Lower leg skin (tissue), 4 donors: ENCODE measurements around the gene COL4A3. TPM values are rescaled to one million over a fixed set of nuclear protein-coding genes. Genes with fewer than 3 reads are reported as not detected.
A peak's percentile ranks its signal among the peaks of the same experiment; 100 is the strongest.

Experiments used
- DNase-seq, 2 donors: peaks; one replicate each; pipeline ENCODE4 v3.0.0-alpha.2; 2019; ENCODE audit warnings: low spot score in 2 of 2
- H3K4me3 ChIP-seq: fragments of 200-600 bp; sonication (generic); 2 replicates; pipeline ENCODE4 v1.5.1; 2017; ENCODE audit warnings: mild to moderate bottlenecking, low read depth; ENCODE audit not compliant: poor library complexity, severe bottlenecking
- POLR2A ChIP-seq, 2 donors: fragments of 450-650 bp; IDR thresholded peaks; one replicate each; pipeline ENCODE4 v1.6.1; 2016 to 2017; ENCODE audit warnings: antibody characterized with exemption in 2 of 2, mild to moderate bottlenecking in 1 of 2, moderate library complexity in 1 of 2
- WGBS, 2 donors: methylation state at CpG; one replicate each; pipeline ENCODE4 v1.1.5; 2018; 5-methylcytosine and 5-hydroxymethylcytosine counted together
- intact Hi-C: fragments of 100-400 bp; cut with DNase I; formaldehyde crosslinking; loops from one replicate; pipeline ENCODE4 v1.15.0; 2023; ENCODE audit warnings: low total_unique reads
- total RNA-seq, 4 donors: library from RNA; depleted of rRNA; stranded (reverse); fragments of >200 nt; gene quantifications; one replicate each; pipeline ENCODE4 v1.1.0, GENCODE V29; 2016
- TF ChIP-seq, protein P1 (sequence below), 3 donors: fragments of 450-650 bp; IDR thresholded peaks; one replicate each; pipeline ENCODE4 v1.5.1; 2016; ENCODE audit warnings: antibody characterized with exemption in 3 of 3, mild to moderate bottlenecking in 3 of 3, moderate library complexity in 2 of 3

Gene COL4A3
- total RNA-seq, 4 donors from 2014 or later, result 0.08 to 0.56 (median 0.24) TPM

DNA sequence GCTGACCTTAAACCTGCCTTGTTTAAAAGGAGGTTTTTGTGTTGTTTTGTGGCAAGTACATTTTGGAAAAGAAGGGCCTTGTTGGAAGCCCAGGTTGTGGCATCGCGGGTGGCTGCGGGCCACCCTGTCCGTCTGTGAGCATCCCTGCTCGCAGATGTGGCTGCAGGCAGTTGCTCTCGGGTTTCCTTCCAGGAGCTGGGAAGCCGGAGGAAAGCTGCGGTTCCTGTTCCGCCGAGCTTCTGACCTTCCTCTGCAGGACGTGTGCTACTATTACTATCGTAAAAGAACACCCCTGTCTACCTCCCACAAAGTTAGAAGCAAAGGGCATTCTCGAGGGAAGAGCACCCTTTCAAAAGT, 161.4 kb downstream of the COL4A3 start:
- DNase-seq, result peak in 1 of 2 donors; percentile 84
- TF ChIP-seq POLR2A (IDR thresholded peaks at IDR 0.05), result no peak
- TF ChIP-seq, protein P1, sequence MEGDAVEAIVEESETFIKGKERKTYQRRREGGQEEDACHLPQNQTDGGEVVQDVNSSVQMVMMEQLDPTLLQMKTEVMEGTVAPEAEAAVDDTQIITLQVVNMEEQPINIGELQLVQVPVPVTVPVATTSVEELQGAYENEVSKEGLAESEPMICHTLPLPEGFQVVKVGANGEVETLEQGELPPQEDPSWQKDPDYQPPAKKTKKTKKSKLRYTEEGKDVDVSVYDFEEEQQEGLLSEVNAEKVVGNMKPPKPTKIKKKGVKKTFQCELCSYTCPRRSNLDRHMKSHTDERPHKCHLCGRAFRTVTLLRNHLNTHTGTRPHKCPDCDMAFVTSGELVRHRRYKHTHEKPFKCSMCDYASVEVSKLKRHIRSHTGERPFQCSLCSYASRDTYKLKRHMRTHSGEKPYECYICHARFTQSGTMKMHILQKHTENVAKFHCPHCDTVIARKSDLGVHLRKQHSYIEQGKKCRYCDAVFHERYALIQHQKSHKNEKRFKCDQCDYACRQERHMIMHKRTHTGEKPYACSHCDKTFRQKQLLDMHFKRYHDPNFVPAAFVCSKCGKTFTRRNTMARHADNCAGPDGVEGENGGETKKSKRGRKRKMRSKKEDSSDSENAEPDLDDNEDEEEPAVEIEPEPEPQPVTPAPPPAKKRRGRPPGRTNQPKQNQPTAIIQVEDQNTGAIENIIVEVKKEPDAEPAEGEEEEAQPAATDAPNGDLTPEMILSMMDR (IDR thresholded peaks at IDR 0.05), result no peak
- WGBS, 2 donors, result 0 to 1% methylated on average over 13 of the region's 13 CpGs

DNA sequence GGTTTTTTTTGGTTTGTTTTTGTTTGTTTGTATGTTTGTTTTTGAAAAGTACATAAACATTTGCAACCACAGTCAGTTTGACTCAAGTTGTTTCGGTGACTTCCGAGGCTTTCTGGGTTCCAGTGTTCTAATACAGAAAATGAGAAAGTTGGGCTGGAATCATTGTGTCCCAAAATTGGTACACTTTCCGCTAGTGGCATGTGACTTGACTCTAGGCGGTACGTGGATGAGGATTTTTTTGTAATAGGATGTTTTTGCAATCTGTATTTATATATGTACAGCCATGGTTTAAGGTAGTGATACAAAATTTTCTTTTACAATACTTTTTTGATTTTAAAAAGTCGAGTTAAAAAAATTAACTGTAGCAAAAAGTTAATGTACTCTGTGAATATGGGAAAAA, 162.4 kb downstream of the COL4A3 start:
- intact Hi-C loops, result no loop called here
- H3K4me3 ChIP-seq, result no peak overlapping the region
- no peak for TF ChIP-seq POLR2A (IDR thresholded peaks at IDR 0.05)
- TF ChIP-seq, protein P1 (IDR thresholded peaks at IDR 0.05), result no peak
- WGBS, 2 donors, result 91 to 97% methylated on average over 6 of the region's 6 CpGs
- DNase-seq, result no peak

More for the DNA sequence above, 161.4 kb downstream of the COL4A3 start:
- intact Hi-C loops, result no loop called here
- peak overlapping the region; percentile 75 for H3K4me3 ChIP-seq

DNA sequence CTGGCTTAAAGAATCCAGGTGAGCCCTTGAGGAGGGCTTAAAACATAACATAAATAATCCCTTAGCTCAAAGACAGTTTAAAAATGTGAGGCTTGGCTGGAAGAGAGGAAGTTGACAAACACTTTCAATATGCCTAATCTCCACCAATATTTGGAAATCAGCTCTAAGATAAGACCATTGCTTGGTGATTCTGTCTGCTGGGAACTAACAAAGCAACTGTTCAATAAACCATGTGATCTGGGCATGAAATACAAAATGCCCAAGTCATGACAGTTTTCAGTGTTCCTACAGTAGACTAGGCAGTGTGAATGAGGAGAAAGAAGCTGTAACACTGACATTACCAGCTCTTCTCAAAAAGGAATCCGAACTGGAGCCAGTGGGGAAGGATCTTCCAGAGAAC, 171.3 kb downstream of the COL4A3 start:
- no peak for TF ChIP-seq POLR2A (IDR thresholded peaks at IDR 0.05)
- TF ChIP-seq, protein P1 (IDR thresholded peaks at IDR 0.05), result no peak
- no peak overlapping the region for H3K4me3 ChIP-seq
- WGBS, 2 donors, result 85 to 91% methylated on average over 1 of the region's 1 CpG
- no peak for DNase-seq
- intact Hi-C loops, result no loop called here

- H3K4me3 ChIP-seq, result no peak overlapping the region
- 89 to 100% methylated on average over 2 of the region's 2 CpGs for WGBS, 2 donors
- no peak for TF ChIP-seq POLR2A (IDR thresholded peaks at IDR 0.05)
- TF ChIP-seq, protein P1 (IDR thresholded peaks at IDR 0.05), result no peak
- no peak for DNase-seq
- intact Hi-C loops, result no loop called here
Measured at GRCh38 chr2:227337442-227337841, 173.0 kb downstream of the COL4A3 start.

GRCh38 chr2:227339098-227339599, 174.7 kb downstream of the COL4A3 start:
- no peak for DNase-seq
- no peak for TF ChIP-seq POLR2A (IDR thresholded peaks at IDR 0.05)
- TF ChIP-seq, protein P1 (IDR thresholded peaks at IDR 0.05), result no peak
- WGBS, 2 donors, result 95% methylated on average over 2 of the region's 2 CpGs
- H3K4me3 ChIP-seq, result no peak overlapping the region
- intact Hi-C loops, result no loop called here

DNA sequence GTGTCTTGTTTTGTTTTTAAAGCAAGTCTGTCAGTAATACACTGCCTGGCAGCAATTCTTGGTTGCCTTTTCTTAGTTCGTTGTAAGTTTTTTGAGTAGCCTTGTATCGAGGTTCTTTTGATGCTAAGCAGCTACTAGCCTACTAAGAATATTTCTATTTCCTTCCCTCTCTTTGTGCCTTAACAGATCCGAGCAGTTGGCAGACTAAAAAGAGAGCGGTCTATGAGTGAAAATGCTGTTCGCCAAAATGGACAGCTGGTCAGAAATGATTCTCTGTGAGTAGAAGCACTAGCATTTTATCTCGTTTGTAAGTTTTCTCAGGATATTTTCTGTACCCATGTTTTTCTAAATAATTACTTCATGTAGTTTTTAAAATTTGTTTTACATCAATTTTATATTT, 175.7 kb downstream of the COL4A3 start:
- DNase-seq, result no peak
- TF ChIP-seq, protein P1 (IDR thresholded peaks at IDR 0.05), result no peak
- TF ChIP-seq POLR2A (IDR thresholded peaks at IDR 0.05), result no peak
- WGBS, 2 donors, result 76 to 77% methylated on average over 6 of the region's 6 CpGs
- intact Hi-C loops, result no loop called here
- H3K4me3 ChIP-seq, result no peak overlapping the region
